Activated CD8-positive, alpha-beta memory T cell treated with anti-CD3 and anti-CD28 coated beads for 4 hours (primary cell): ENCODE measurements around the gene CRYBA4.
A peak's percentile ranks its signal among the peaks of the same experiment; 100 is the strongest.

Experiments used
- DNase-seq, 2 donors: peaks; one replicate each; pipeline ENCODE4 v3.0.0-alpha.2; 2020; ENCODE audit warnings: low read depth in 2 of 2

Gene CRYBA4

DNA sequence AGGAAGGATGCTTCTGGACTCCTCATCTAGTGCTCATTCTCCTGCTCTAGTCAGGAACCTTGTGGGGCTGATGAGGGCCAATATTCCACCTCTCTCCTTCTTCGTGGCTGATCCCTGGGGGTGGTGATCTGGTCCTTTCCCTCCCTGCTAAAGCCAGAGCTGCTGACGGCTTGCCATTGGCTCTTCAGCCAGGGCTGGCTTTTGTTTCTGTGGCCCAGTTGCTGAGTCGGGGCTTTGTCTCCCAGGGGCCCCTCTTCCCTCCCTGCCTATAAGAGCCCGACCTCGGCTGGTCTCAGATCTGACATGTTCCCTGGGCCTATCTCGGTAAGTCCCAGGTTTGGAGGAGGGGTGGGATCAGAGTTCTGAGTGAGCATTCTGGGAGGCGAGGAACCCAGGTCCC is at the start of gene CRYBA4:
TSS of gene CRYBA4 (plus strand) at position 301 of the 400 bp plus-strand sequence. CDS start 634 bp downstream, outside the sequence.
- DNase-seq, result no peak

DNA sequence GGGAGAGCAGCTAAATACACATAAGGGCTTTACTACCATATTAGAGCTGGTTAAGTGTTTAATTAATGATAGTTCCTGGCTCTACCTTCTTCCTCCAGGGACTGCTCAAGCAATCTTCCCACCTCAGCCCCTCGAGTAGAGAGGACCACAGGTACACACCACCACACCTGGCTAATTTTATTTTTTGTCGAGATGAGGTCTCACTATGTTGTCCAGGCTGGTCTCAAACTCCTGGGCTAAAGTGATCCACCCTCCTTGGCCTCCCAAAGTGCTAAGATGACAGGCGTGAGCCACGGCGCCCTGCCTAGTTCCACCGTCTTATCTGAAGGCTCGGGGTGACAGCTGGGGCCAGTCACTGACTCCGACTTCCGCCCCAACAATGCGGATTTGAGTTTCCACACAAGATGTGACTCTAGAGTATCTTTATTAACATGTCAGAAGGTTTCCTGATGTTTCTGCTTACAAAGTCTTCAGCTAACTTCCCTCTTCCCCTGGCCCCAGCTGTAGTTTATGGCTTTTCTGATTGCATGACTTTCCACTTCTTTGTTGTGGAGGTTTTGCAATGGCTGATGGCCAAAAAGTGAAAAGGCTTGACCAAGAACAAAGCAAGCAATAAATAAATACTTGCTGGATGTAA is 48.6 kb upstream of the CRYBA4 start:
- DNase-seq, result no peak

DNA sequence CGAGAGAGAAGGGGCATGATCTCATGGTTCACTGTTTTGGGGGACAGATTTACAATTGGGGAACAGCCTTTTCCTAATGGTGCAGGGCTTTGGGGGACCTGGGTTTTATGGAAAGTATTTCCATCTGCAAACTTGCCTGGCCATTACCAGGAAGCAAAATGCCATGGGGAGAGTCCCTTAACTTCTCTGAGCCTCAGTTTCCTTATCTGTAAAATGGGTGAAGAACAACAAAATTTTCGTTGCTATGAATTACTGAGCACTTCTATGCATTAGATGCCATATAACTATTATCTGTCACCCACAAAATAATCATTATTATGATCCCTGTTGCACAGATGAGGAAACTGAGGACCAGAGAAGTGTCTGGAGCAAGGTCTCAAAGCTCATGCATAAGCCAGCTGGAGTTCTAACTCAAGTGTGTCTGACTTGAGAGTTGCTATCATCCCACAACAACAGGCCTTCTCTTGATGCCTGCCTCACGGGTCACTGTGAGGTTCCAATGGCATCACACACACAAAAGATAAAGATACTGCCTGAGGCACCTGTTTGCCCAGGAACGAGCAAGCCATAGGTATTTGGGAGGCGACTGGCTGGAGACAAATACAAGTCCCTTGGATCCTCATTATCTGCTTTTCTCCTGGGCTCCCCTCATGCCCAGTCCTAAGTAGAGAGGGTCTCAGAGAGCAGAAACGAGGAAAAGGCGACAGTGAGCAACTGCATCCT is 47.6 kb upstream of the CRYBA4 start:
- no peak for DNase-seq

DNA sequence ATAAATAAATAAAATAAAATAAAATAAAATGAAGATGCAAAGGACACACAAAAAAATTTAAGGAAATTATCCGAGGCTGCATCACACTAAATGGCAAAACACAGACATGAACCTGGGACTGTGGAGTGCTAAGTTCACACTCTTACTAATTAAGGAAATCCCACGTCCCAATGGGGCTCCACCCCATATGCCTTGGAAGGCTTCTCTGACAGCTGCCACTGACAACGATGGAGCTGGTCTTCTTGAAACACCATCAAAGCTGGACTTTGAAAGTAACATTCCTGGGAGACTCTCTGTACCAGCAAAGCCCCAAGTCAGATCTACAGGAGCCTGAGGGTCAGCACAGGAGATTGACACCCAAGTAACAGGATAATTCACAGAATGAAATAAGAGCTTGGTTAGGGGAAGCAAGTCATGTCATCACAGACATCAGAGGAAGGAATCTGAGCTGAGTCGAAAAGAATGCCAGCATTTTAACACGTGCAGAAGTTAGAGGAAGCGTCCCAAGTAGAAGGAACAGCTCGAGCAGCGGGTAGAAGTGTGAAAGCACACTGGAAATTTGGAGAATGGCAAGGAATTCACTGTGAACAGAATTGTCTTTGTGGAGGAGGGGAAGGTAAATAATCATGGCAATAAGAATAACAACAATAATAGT is 45.6 kb upstream of the CRYBA4 start:
- no peak for DNase-seq

DNA sequence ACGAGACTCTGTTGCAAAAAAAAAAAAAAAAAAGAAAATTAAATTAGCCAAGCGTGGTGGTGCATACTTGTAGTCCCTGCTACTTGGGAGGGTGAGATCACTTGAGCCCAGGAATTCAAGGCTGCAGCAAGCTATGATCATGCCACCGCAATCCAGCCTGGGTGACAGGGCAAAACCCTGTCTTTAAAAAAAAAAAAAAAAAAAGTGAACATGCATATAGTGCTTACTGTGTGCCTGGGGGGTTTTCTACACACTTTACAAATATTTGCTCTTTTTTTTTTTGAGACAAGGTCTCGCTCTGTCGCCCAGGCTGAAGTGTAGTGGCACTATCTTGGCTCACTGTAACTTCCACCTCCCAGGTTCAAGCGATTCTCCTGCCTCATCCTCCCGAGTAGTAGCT is 44.7 kb upstream of the CRYBA4 start:
- DNase-seq, result no peak

DNA sequence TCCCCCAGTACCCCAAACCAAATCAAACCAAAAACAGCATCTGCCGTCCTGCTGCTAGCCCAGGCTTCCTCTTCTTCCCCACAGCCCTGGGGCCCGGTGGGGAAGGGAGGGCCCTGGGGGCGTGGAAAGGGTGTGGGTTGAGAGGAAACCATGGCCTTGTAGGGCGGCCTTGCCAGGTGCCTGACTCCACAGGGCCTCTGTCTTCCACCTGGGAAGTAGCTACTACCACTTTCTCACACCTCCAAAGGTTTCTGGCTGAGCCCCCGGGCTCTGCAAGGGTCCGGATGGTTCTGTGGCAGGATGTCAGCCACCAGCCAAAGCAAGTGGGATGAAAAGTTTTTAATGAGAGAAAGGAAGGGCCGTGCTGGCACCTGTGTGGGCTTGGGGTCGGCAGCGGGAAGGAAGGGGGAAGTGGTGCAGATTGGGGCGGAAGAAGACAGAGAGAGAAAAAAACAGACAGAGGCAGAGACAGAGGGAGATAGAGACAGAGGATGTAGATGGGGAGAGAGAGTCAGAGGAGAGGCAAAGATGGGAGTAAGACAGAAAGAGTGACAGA is 42.4 kb upstream of the CRYBA4 start:
- no peak for DNase-seq

DNA sequence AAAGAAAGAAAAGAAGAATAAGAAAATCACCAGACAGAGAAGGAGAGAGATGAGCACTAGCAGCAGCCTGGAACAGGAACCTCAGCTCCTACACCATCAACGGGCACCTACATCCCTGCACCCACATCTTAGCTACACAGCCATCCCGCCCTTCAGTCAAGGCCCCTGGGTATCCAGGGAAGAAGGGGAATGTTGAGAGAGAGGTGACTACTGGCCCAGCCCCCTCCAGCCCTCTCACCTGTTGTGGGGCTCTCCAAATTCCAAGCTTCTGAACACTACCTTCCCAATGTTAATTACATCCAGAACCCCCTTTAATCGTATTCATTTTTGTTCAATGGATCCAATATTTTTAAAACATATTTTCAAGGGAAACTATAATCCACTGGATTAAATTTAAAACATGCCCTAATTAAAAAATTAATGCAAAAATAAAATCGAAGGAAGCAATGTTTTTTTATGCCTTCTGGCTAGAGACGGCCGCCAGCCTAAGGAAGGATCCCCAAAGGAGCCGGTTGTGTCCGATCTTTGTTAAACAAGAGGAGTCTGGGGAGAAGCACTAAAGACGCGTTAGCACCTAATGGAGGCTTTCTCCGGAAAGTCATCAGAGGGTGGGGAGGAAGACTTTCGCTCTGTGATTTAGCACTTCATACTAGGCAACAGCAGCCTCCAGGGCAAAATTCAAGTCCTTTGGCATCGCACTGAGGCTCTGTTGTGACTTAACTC is 41.4 kb upstream of the CRYBA4 start:
- DNase-seq, result no peak

DNA sequence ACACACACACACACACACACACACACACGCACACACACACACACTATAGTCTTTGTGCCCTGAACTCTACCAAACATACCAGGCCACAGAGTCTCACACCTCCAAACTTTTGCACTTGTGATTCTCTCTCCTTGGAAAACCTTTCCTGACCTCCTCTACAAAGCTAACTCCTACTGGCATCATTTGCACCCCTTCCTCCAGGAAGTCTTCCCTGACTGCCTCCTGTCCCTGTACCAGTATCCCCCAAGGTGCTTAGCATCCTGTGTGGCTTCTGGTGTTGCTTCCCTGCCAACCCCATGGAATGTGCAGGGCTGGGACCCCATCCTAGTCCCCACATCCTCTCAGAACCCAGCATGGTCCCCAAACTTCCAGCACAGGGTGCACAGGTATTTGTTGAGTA is 40.7 kb upstream of the CRYBA4 start:
- DNase-seq, result no peak

DNA sequence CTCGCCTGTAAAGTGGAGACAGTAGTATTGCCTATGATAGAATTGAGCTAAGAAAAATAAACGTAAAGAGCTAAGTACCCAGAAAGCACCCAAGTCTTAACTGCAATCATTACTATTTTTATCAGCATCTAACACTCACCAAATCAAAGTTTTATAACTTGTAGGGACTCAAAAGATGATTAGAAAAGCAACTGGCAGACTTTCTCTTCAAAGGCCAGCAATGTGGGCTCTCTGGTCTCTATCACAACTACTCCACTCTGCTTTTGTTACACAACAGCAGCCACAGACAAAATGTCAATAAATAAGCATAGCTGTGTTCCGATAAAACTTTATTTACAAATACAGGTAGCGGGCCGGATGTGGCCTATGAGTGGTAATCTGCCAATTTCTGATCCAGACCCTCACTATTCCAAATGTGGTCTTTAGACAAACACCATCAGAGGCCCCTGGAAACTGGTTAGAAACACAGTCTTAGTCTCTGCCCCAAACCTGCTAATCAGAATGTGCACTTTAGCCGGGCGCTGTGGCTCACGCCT is 40.1 kb upstream of the CRYBA4 start:
- DNase-seq, result no peak

DNA sequence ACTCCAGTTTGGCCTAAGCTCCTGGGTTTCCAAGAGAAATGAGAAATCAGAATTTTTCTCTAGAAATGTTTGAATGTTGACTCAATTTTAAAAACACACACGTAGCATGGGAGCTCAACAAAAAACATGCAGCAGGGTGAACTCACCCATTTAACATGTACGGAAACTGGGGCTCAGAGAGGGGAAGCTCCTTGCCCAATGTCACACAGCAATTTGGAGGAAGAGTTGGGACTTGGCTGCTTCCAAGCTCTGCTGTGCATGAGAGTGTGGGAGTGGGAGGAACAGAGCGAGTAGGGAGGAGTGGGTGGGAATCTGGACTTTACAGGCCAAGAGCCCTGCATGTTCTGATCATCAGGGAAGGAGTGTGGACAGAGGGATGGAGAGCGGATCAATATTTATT is 37.8 kb upstream of the CRYBA4 start:
- no peak for DNase-seq

DNA sequence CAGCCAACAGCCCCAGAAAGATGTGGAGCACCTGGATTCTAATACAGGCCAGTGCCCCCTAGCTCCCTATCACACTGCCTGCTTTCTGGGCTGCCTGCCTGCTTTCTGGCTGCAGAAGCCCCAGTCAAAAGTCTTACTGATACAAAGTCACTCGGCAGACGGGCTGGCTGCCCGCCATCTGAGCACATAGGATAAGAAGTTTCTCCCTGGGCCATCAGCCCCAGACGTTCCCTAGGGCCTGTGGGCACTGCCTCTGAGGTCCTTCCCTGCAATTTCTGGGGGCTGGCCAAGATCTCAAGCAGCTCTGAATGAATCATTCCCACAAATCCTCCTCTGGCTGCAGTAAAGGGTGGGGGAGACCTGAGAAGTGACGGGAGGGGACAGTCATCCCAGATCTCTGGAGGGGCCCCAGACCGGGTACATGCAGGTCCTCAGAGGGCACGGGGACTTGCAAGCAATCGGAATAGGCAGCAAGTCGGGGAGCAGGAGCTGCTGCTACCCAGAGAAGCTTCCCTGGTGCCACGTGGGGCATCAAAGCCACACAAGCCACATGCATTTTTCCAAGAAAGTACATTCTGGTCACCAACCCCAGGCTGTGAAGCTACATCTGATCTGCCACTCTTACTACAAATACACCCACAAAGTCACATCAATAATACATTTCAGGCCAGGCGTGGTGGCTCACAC is 36.5 kb upstream of the CRYBA4 start:
- DNase-seq, result no peak

DNA sequence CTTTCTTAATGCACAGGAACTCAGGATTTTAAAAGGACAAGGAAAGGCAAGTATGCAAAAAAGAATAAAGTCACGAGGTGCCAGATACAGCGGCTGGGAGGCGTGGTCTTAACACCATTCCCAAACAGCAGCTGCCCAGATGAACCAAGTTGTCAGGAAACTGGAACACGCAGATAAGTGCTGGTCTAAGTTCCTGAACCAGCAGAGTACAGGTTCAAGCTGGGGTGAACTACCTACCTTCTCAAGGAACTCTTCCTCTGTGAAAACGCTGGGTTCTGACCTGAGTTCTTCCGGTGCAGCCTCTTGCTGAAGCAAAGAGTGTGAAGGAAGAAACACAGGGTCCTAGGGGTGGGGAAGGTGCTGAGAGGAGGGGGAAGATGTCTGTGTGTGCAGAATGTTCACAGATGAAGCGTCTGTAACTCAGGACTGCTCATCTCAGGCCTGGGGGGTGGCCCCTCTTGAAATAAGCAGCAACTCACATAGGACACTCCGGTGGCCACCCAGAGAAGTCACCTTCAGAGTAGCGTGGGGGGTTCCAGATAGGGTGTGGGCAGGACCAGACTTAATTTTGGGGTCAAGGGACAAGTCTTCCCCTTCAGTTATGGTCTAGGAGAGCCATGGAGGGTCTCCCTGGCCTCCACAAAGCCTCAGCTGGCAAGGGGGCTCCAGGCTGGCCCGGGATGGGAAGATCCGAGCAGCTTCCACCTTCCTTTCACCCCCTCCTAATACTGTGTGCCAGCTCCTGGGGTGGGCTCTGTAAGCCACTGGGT is 35.0 kb upstream of the CRYBA4 start:
- DNase-seq, result no peak

DNA sequence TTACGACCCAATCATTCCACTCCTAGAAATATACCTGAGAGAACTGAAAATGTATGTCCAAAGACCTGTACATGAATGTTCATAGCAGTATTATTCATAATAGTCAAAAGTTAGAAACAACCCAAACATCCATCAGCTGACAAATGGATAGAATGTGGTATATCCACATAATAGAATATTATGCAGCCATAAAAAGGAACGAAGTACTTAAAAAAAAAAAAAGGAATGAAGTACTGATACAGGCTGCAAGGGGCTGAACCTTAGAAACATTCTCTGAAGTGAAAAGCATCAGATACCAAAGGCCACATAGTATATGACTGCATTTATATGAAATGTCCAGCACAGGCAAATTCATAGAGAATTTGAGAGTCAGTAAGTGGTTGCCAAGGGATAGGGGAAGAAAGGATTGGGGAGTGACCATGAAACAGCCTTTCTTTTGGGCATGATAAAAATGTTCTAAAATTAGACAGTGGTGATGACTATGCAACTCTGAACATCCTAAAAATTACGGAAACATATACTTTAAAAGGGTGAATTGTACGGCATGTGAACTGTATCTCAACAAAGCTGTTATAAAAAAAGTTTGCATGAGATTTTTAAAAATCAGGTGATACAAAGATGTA is 33.7 kb upstream of the CRYBA4 start:
- no peak for DNase-seq

DNA sequence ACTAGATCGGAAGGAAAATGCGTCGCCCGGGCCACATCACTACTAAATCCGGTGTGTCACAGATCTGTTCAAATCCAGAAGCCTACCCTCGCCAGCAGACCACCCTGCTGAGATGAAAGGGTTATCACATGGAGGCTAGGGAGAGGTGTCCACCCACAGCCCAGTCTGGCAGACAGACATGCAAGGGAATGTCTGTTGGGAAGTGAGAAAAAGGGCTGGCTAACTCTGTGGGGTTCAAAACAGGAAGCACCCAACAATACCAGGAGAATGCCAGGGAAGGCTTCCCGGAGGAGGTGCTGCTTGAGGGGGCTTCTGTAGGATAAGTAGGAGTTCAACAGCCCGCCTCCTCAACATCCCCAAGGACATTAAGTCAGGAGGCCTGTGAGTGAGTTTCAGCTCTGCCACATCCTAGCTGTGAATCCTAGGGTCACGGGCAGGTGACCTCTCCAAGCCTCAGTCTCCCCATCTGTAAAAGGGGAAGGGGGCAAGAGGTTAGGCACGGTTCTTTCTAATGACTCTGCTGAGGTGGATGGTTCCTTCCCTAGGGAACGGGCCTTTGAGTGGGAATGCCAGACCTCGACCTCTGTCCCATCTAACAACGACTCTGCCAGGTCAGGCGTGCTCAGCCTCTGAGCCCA is 32.9 kb upstream of the CRYBA4 start:
- no peak for DNase-seq

DNA sequence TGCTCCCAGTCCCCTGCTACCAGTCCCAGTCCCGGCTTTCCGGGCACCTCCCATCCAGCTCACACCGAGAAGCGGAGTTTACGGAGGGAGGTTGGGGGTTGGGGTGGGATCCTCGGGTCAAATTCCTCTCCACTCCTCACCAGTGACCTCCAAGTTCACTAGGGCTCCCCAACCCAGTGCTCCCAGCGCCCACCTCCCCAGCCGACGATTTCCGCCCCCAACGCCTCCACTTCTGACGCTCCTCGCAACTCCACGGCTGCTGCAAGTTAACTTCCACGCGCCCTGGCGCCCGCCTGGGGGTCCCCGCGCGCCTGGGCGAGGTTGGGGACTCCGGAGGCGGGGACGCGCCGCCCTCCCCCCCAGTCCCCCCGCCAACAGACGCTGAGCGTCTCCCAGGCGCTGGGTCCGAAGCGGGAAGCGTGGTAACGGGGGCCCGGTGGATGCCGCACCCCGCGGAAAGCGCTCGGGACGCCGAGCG is 32.4 kb upstream of the CRYBA4 start:
- DNase-seq, result no peak

DNA sequence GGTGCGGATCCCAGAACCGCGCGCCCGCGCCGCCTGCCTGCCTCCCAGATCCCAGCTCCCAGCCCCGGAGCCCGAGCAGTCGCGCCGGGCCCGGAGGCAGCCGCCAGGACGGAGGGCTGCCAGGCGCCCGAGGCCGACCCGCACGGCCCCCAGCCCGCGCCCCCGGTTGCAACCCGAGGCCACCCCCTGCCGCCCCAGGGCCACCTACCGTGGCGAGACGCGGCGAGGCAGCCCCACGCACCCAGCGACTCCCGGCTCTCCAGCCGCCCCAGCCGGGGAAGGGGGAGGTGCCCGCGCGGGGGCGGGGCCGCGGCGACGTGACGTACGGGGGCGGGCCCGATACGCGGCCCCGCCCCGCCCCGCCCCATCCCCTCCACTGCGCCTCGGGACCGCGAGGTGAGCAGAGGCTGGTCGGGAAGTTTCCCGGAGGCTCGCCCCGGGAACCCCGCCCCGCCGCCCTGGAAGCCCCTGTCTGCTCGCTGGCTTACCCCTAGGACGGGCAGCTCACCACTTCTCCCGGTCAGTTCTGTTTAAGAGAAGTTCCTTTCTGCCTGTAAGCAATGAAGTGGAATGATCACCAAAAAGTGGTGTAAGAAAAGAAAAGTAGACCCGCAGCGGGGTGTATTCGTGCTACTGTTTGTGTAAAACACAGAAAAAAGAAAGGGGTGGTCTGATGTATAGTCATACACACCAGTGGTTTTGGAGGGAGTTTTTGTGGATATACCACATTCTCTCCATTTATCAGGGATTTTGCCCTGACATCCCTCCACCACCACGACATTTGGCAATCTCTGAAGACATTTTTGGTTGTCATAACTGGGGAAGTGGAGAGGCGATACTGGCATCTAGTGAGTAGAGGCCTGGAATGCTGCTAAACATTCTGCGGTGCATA is 31.7 kb upstream of the CRYBA4 start, which contains the start of gene TPST2:
TSS of gene TPST2 (minus strand) at position 288 of the 892 bp plus-strand sequence. CDS start 48,502 bp downstream, outside the sequence.
- peak; percentile 50 to 60 for DNase-seq

DNA sequence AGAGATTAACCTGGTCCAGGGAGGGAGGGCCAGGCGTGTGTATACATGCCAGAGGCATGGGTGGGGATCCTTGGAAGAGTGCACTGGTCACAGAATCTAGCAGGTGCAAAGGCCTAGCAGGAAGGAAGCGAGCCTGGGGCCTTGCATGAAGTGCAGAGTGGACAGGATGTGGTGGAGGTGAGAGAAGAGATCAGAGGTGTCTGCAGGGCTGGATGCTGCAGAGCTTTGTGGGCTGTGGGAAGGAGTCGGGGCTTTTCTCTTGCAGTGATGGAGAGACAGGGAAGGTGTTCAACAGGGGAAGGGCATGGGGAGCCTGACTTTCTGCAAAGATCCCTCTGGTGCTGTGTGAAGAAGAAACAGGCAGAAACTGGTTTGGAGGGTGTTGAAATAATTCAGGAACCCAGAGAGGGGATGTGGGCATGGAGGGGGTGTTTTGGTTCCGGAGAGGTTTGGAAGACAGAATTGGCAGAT is 29.3 kb upstream of the CRYBA4 start:
- no peak for DNase-seq

DNA sequence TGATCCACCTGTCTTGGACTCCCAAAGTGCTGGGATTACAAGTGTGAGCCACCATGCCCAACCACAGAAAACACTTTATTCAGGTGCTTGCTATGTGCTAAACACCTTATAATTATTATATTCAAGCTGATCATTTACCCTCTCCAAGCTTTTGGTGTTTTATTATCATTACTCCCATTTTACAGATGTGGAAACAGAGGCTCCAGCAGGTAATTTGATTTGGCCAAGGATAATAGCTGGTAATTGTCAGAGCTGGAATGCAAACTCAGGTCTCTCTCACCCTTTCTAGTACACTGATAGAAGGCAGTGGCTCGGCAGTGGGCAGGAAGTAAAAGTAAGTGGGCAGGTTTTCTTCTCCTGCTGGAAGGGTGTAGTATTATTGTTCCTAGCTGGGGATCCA is 28.0 kb upstream of the CRYBA4 start:
- no peak for DNase-seq
